Germinal center (tissue), 1 donor: ENCODE data around the gene UFM1.
"Not testable (repeated sequence)": the region's sequence is repeated elsewhere in the genome, so short reads cannot be mapped to it uniquely, and the experiment has no call there.

Experiments used
- DNase-seq: peaks from one replicate; pipeline ENCODE4 v3.0.0; 2012; ENCODE audit warnings: mixed read lengths, low spot score

UFM1 gene

GRCh38 chr13:38366954-38367645 lies 17.4 kb downstream of the UFM1 start:
- DNase-seq, result no peak

DNA sequence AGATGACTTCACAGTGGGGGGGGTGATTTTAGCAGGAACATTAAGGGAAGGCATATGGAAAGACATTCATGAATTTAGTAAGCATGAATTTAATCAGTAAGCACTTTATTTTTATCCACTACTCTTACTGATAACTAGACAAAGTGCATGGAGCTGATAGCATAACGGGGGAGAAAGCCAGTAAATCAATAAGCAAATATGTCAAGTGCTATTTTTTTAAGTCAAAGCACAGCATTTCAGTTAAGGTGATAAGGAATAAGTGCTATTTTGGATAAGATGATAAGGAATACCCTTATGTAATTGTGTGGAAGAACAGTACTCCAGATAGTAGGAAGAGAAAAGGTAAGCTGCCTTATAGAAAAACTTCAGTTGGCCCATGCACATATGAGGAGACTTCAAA lies 19.4 kb downstream of the UFM1 start:
- no peak for DNase-seq

- not testable (repeated sequence) for DNase-seq
Observed at GRCh38 chr13:38370096-38370495, 20.4 kb downstream of the UFM1 start.

- no peak for DNase-seq
Observed at GRCh38 chr13:38372820-38373383, 23.3 kb downstream of the UFM1 start.

GRCh38 chr13:38376546-38376945 lies 26.9 kb downstream of the UFM1 start:
- no peak for DNase-seq

DNA sequence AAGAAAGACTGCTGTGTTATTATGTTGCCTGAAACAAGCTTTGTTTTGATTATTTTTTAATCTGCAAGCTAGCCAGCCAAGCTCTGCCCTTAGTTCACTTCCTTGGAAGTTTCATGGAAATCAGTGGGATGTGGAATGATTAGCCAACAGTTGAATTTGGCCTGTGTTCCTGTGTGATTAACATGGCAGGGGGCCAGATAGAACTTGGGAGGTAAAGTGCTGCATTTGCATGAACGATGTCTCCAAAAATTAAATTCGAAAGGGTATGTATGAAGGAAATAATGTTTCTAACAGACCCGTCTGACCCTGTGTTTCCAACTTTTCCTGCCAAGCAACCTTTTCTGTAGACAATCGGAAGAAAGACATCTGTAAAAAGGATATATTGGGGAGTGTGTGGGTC lies 32.2 kb downstream of the UFM1 start:
- DNase-seq, result no peak

DNA sequence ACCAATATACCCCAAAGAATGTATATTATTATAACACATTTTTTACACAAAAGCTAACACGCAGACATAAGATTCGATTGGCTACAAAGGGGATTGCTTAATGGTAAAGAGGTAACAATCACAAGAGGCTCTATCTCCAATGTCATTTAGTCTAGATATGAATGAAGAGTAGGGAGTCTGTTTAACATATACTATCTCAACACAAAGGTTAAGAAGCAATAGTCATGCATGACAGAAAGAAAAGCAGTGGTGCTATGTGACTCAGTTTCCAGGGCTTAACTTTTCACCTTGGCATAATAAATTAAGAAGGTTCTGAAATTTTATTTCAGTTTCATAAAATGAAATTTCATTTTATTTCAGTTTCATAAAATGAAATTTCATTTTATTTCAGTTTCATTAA lies 33.3 kb downstream of the UFM1 start:
- no peak for DNase-seq

GRCh38 chr13:38384171-38384570 lies 34.5 kb downstream of the UFM1 start:
- DNase-seq, result no peak

- no peak for DNase-seq
Observed at GRCh38 chr13:38385153-38385891, 35.7 kb downstream of the UFM1 start.

- no peak for DNase-seq
Observed at GRCh38 chr13:38386421-38386820, 36.8 kb downstream of the UFM1 start.

DNA sequence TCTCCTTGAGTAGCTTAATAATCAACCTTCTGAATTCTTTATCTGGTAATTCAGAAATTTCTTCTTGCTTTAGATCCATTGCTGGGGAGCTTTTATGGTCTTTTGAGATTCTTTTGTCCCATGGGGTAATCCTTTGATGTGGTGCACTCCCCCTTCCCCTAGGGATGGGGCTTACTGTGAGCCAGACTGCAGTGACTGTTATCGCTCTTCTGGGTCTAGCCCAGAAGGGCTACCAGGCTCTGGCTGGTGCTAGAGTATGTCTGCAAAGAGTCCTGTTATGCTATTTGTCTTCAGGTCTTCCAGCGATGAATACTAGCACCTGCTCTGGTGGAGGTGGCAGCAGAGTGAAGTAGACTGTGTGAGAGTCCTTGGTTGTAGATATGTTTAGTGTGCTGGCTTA lies 41.7 kb downstream of the UFM1 start:
- DNase-seq, result no peak

DNA sequence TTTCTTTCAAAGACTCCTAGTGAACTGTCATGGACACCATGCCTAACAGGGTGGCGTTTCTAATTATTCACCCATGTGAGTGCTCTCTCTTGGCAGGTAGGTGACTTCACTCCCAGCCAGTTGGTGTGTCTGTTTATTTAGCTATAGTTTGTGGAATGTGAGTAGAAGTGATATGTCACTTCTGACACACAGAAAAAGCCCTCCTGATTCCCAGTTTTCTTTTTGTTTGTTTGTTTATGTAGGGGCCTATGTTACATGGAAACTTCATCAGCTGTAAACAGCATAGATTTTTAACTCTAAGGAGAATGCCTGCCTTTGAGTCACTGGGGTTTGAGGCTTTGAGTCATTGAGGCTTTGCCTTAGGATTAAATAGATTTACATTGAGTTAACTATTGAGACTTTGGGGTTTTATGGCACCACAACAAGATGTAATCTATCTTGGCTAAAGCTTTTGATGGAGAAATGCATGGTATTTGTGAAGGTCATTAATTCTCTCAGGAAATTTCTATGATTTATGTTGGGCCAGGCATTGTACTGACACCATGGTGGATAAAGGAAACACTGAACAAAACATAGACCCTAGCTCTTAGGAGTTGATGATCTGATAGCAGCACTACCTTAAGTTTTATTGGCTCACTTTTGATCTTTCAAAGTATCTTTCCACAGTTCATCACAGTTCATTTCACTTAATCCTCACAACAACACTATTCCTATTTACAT lies 45.3 kb downstream of the UFM1 start:
- DNase-seq, result no peak

DNA sequence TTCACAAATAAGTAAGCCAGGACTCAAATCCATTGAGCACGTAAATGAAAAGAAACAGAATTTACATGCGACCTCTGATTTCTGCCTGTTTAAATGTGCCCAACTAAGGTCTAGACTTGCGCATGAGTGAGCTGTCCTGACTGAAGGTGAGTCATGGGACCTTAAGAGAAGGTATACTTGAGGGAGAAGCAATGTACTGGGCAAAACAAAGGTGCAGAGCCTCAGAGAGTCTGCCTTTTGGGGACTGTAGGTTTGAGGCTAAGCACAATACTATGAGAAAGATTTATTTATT lies 45.8 kb downstream of the UFM1 start:
- no peak for DNase-seq

DNA sequence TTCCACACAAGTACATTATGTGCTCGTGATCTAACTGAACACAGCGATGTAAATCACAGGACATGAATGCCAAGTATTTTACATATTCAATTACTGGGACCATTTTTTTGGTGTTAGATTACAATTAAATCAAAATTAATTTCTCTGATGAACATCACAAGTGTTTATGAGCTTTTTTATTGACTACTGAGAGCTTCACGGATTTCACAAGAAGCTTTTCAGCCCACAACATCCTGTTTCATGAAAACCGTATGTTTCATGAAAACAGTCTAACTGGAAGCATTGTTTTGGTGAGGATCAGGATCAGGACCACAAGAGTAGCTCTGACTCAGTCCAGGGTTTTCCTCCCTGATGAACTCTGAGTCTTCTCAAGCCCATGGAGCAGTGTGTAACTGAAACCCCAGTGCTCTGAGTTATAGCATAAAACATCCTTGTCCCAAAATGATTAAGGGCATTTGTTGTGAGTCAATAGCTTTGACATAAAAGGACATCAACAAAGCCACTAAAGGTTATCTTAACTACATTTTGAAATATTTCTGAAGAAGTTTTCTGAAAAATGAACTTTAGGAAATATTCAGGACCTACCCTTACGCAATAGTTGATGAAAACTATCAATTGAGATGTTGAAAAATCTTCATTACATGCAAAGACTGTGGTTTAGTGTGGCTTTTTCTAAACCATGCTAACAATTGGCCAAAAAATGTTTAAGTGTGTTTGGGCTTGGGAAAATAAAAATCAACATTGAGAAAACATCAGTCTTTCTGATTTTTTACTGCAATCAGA lies 49.3 kb downstream of the UFM1 start:
- DNase-seq, result no peak

DNA sequence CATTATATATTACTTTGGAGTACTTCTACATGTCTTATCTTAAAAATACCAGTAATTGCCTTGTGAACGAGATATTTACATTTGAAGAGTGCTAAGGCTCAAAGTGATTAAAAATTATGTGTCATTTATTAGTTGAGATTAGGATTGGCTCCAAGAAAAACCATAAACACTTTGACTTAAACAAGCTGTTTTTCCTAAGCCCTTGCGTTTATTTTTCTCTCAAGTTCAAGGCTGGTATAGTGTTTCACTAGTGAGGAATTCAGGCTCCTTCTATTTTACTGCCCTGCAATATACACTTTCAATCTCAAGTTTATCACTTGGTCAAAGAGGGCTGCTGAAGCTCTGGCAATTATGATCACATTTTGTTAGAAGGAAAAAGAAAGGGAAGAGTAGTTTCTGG lies 49.9 kb downstream of the UFM1 start:
- DNase-seq, result no peak

DNA sequence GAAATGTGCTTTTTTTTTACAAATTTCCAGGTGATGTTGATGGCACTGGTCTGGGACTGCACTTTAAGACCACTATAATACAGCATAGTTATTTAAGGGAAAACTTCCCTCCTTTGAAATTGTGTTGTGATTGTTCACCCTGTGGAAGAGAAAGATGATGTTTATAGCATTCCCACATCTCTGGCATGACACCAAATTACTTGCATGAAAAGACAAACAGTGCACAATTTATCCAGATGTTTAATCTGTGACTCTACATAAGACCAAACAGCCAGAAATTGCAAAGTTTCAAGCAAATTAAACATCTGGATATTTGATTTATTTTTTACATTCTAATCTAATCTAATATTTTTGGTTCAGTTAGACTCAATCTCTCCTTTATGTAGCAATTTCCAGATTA lies 51.6 kb downstream of the UFM1 start:
- DNase-seq, result no peak

GRCh38 chr13:38405216-38405615 lies 55.6 kb downstream of the UFM1 start:
- DNase-seq, result no peak

DNA sequence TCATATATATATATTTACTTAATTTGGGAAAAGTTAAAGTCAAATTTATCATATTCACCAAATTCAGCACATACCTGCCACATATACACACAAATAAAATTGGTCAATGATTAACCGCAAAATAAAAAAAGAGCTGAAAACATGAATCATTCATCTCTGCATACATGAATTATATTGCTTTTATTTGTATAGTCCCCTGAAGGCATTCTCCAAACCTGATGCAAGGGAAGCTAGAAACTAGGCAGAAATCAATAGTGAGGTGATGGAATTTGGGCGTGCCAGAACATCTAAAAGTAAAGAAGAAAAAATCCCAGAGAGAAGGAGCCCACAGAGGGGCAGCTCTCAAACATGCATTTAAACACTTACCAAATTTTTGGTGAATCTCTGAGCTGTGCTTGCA lies 60.1 kb downstream of the UFM1 start:
- no peak for DNase-seq

- DNase-seq, result no peak
Observed at GRCh38 chr13:38412266-38412665, 62.6 kb downstream of the UFM1 start.
